ENCODE measurements around the gene LITAFD.

DNA sequence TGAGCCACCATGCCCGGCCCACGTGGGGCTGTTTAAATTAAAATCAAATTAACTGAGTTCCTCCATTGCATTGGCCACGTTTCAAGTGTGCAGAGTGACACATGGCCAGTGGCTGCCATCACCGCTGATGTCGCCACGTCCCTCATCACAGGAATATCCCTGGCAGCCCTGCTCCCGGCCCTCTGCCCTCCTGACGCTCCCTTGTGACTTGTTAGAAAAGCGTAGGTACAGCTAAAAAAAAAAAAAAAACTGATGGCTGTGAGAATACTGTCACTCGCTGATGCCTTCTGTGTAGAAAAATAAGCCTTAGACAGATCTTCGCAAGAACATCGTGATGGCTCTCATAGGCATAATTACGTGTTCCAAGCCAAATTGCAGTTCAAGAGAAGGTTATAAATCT lies 35.0 kb upstream of the LITAFD start:
- TF ChIP-seq, protein P1, sequence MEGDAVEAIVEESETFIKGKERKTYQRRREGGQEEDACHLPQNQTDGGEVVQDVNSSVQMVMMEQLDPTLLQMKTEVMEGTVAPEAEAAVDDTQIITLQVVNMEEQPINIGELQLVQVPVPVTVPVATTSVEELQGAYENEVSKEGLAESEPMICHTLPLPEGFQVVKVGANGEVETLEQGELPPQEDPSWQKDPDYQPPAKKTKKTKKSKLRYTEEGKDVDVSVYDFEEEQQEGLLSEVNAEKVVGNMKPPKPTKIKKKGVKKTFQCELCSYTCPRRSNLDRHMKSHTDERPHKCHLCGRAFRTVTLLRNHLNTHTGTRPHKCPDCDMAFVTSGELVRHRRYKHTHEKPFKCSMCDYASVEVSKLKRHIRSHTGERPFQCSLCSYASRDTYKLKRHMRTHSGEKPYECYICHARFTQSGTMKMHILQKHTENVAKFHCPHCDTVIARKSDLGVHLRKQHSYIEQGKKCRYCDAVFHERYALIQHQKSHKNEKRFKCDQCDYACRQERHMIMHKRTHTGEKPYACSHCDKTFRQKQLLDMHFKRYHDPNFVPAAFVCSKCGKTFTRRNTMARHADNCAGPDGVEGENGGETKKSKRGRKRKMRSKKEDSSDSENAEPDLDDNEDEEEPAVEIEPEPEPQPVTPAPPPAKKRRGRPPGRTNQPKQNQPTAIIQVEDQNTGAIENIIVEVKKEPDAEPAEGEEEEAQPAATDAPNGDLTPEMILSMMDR (IDR thresholded peaks at IDR 0.05) = no peak
- TF ChIP-seq POLR2A (IDR thresholded peaks at IDR 0.05) = no peak

Measured in testis (tissue), 2 donors.